AG09309 (cell line): ENCODE results near the gene SNX13.
A peak's percentile ranks its signal among the peaks of the same experiment; 100 is the strongest.

Experiments
- DNase-seq: peaks from one replicate; pipeline ENCODE4 v3.0.0-alpha.2; 2010; ENCODE audit warnings: low read depth
- H3K4me3 ChIP-seq: 2 replicates; pipeline ENCODE4 v1.5.1; 2011; ENCODE audit warnings: mild to moderate bottlenecking, low read depth, low read length, moderate library complexity; ENCODE audit not compliant: control insufficient read depth
- TF ChIP-seq, protein P1 (sequence below): IDR thresholded peaks from 2 replicates; pipeline ENCODE4 v1.5.1; 2011; ENCODE audit warnings: mild to moderate bottlenecking, low read depth, low read length, inconsistent platforms; ENCODE audit not compliant: insufficient read depth, control insufficient read depth; ENCODE audit errors: missing control alignments

The SNX13 gene

DNA sequence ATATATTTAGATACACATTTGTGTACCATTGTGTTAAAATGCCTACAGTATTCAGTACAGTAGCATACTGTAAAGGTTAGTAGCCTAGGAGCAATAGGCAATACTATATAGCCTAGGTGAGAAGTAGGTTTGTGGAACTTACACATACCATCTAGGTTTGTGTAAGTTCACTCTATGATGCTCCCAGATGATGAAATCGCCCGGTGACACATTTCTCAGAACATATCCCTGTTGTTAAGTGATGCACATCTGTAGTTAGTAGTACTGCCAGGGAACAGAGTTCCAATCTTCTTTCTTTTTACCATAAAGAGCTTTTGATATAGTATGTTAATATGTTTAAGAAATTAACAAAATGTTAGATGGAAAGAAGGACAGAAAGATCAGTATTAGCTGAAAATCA, 138.2 kb downstream of the SNX13 start:
- H3K4me3 ChIP-seq: no peak overlapping the region
- TF ChIP-seq, protein P1, sequence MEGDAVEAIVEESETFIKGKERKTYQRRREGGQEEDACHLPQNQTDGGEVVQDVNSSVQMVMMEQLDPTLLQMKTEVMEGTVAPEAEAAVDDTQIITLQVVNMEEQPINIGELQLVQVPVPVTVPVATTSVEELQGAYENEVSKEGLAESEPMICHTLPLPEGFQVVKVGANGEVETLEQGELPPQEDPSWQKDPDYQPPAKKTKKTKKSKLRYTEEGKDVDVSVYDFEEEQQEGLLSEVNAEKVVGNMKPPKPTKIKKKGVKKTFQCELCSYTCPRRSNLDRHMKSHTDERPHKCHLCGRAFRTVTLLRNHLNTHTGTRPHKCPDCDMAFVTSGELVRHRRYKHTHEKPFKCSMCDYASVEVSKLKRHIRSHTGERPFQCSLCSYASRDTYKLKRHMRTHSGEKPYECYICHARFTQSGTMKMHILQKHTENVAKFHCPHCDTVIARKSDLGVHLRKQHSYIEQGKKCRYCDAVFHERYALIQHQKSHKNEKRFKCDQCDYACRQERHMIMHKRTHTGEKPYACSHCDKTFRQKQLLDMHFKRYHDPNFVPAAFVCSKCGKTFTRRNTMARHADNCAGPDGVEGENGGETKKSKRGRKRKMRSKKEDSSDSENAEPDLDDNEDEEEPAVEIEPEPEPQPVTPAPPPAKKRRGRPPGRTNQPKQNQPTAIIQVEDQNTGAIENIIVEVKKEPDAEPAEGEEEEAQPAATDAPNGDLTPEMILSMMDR: no peak
- no peak for DNase-seq

DNA sequence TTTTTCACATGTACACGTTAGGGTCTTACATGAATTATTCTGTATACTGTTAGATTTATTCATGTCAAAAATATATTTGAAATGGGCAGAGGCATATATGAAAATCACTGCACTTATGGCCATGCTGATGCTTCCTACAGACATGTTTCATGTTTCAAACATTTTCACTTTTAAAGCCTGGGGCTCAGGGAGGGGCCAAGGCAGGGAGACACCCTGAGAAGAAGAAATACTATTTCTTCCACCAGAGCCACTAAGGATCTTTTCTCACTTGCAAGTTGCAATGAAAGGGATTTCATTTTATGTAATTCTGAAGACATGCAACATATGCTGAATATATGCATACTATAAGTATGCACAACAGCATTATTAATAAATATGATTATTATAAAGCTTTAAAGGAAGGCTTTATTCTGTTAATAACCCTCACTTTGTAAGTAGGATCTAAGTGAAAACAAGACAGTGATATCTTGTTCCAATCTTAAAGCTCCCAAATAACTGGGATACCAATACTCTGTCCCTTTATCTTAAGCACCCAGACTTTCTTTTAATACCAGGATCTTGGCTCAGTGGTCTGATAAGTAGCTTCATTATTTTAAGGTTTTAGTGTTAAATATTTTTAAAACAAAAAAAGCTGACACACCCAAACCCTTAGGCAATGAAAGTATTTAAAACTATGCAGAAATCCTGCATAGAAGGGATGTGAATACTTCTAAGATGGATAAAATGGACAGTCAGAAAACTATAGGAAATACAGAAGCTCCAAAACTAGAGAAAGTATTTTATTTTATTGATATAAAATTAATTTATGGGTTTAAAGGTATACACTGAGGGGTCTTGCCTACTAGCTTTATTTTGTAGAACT, 148.0 kb downstream of the SNX13 start:
- no peak overlapping the region for H3K4me3 ChIP-seq
- TF ChIP-seq, protein P1: no peak
- DNase-seq: no peak

DNA sequence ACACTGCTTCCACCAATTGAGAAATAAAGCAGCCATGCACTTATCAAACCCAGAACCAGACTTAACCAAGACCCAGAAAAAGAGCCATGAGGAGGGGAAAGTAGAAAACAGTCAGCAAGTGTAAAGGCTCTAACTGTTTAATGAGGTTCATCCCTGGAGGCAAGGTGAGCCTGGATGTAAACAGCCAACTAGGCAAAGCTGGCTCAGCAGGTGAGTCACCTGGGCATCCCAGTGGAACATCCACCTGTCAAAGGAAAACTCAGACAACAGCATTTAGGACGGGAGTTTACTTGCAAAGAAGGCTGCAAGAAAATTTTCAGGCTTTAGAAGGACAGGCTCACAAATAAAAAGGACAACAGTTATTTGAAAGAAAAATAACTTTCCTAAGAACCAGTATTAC, 153.0 kb downstream of the SNX13 start:
- TF ChIP-seq, protein P1: no peak
- H3K4me3 ChIP-seq: no peak overlapping the region
- no peak for DNase-seq

DNA sequence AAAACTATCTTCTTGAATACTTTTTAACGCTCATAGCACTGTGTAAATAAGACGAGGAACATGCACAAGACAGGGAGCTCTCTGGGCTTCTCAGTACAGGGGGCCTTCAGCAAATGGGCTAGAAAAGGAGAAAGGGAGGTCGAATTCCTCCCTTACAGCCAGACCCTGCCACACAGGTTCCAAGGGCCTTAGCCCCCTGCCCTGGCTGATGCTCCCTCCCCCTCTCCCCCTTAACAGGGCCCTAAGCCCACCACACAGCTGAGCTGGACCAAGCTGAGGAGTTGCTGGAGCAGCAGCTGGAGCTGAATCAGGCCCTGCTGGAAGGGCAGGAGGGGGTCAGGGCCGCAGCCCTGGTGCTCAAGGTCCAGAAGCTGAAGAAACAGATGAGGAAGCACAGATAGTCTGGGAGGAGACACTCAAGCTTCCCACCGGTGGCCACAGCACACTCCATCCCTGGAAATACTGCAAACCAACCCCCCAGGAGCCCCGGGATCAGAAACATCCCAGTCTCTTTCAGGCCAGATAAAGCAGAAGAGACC, 153.9 kb downstream of the SNX13 start:
- no peak for DNase-seq
- H3K4me3 ChIP-seq: no peak overlapping the region
- TF ChIP-seq, protein P1: no peak

DNA sequence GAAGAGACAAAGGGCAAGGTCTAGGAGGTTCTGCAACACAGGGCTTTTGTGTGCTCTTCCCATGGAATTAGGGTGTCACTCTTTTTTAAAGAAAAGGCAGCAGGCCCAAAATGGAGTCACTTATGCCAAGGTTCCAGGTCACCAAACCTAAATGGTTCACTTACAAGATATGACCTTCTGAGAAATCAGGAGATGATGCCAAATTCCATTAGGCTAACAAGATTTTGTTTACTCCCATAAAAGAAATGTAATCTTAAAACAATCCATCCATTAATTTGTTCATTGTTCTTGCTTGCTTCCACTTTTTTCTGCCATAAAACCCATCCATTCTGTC, 158.1 kb downstream of the SNX13 start:
- DNase-seq: no peak
- H3K4me3 ChIP-seq: no peak overlapping the region
- TF ChIP-seq, protein P1: no peak

DNA sequence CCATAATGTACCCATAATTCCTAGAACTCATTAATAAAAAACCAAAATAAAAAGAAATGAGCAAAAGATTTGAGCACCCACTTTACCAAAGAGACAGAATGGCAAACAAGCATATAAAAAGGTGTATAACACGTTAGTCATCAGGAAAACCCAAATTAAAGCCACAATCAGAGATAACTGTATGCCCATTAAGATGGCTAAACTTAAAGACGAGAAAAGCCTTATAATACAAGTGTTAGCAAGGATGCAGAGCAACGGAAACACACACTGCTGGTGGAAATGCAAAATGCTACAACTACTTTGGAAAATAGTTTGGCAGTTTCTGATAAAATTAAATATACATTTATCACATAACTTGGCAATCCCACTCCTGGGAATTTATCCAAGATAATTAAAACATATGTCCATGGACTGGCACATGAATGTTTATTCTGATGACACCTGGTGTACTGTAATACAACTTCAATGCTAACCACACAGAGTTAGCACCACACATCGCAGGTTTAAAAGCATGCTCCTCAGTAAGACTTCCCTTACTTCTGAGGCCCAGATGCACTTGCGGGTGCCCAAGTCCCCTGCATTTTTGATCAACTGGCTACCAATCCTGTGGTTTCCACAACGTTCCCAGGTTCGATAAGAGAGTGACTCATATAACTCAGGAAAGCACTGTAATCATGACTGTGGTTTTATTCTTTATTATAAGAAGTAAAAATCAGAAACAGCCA, 158.6 kb downstream of the SNX13 start:
- H3K4me3 ChIP-seq: no peak overlapping the region
- DNase-seq: peak; percentile 23
- TF ChIP-seq, protein P1: no peak
